HCT116 (cell line): Measurements from ENCODE around the gene DAAM1. TPM values are rescaled to one million over a fixed set of nuclear protein-coding genes. Genes with fewer than 3 reads are reported as not detected.

Experiments
- ATAC-seq: fragments of 200-7000 bp; cut with Tn5 transposase; 2 replicates; pipeline ENCODE4 v1.9.1; 2020; ENCODE audit warnings: mild to moderate bottlenecking, moderate library complexity
- BruUV-seq: library from RNA; stranded (reverse); fragments of 400-500 nt; replicated peaks from 2 replicates; lab custom pipeline; 2021; lab: Mats Ljungman, UMichigan
- CTCF ChIA-PET: fragments of 300-600 bp; sonication (Branson Sonifier 250); formaldehyde crosslinking; loops from one replicate; lab custom pipeline; 2021; ENCODE audit warnings: antibody characterized with exemption; lab: Charles Lee
- POLR2A ChIA-PET: fragments of 300-600, 350-600 bp; sonication (Branson Sonifier 250); formaldehyde crosslinking; loops from one replicate; lab custom pipeline; 2021; ENCODE audit warnings: antibody characterized with exemption; lab: Charles Lee
- RAD21 ChIA-PET, 2 experiments: fragments of 300-600 bp; sonication (Branson Sonifier 250); formaldehyde crosslinking; loops; one replicate each; lab custom pipeline; 2023; ENCODE audit warnings: low total read pairs in 2 of 2; ENCODE audit not compliant: uncharacterized antibody in 2 of 2, unreplicated experiment in 2 of 2, low non-redundant PET in 1 of 2; lab: Charles Lee
- DNase-seq: peaks from one replicate; pipeline ENCODE4 v3.0.0-alpha.2; 2010; ENCODE audit warnings: low read depth, low spot score
- H2AFZ ChIP-seq: fragments of 200-600 bp; shearing (Covaris generic), sonication (generic); 2 replicates; pipeline ENCODE4 v1.6.1; 2017; ENCODE audit warnings: low read depth, mixed run types, mixed read lengths, antibody characterized with exemption, low read length; ENCODE audit not compliant: poor library complexity, severe bottlenecking
- H3K27ac ChIP-seq: 2 replicates; pipeline ENCODE4 v1.5.1; 2012; ENCODE audit warnings: low read depth, low read length
- H3K27me3 ChIP-seq: fragments of 200-600 bp; sonication (generic); 2 replicates; pipeline ENCODE4 v1.6.1; 2016; ENCODE audit warnings: mixed run types, low read length, mixed read lengths; ENCODE audit not compliant: insufficient read depth
- H3K36me3 ChIP-seq, 2 experiments: fragments of 200-500 bp in 1 of 2; fragments of 200-600 bp in 1 of 2; sonication (Bioruptor generic) in 1 of 2; sonication (generic) in 1 of 2; 2 replicates each; pipeline versions ENCODE4 v1.5.1 to v1.6.1; 2014 to 2016; ENCODE audit warnings: low read length in 2 of 2, inconsistent platforms in 1 of 2, mixed read lengths in 1 of 2, mixed run types in 1 of 2; ENCODE audit not compliant: insufficient read depth in 2 of 2, control insufficient read depth in 1 of 2
- H3K4me1 ChIP-seq, 2 experiments: fragments of 200-600 bp in 1 of 2; sonication (generic) in 1 of 2; 2 replicates each; pipeline versions ENCODE4 v1.5.1 to v1.6.1; 2012 to 2017; ENCODE audit warnings: low read length in 2 of 2, inconsistent platforms in 1 of 2, mild to moderate bottlenecking in 1 of 2, mixed read lengths in 1 of 2, mixed run types in 1 of 2, moderate library complexity in 1 of 2; ENCODE audit not compliant: insufficient read depth in 2 of 2, control insufficient read depth in 1 of 2
- H3K4me2 ChIP-seq: fragments of 200-600 bp; sonication (generic); 2 replicates; pipeline ENCODE4 v1.6.1; 2017; ENCODE audit warnings: mixed run types, low read length, mixed read lengths
- H3K4me3 ChIP-seq, 2 experiments: fragments of 200-600 bp in 1 of 2; sonication (generic) in 1 of 2; replicated peaks in 1 of 2; 2 replicates each; pipeline ENCODE4 v1.5.1; 2011 to 2016; ENCODE audit warnings: low read length in 2 of 2, control low read depth in 1 of 2, low read depth in 1 of 2, mild to moderate bottlenecking in 1 of 2, mixed read lengths in 1 of 2, mixed run types in 1 of 2
- H3K79me2 ChIP-seq: fragments of 200-600 bp; sonication (generic); 2 replicates; pipeline ENCODE4 v1.6.1; 2017; ENCODE audit warnings: mild to moderate bottlenecking, mixed run types, low read length, moderate library complexity, mixed read lengths; ENCODE audit not compliant: insufficient read depth
- H3K9ac ChIP-seq: fragments of 200-600 bp; sonication (generic); 2 replicates; pipeline ENCODE4 v1.6.1; 2016; ENCODE audit warnings: low read length, mixed read lengths
- H3K9me2 ChIP-seq: fragments of 200-600 bp; sonication (generic), shearing (Covaris generic); 2 replicates; pipeline ENCODE4 v1.6.1; 2017; ENCODE audit warnings: mixed run types, mild to moderate bottlenecking, moderate library complexity; ENCODE audit not compliant: insufficient read depth
- H3K9me3 ChIP-seq, 2 experiments: fragments of 200-500 bp in 1 of 2; fragments of 200-600 bp in 1 of 2; sonication (Bioruptor generic) in 1 of 2; sonication (generic) in 1 of 2; 2 replicates each; pipeline ENCODE4 v1.6.1; 2014 to 2017; ENCODE audit warnings: low read length in 2 of 2, mixed read lengths in 2 of 2, inconsistent platforms in 1 of 2, low read depth in 1 of 2, mild to moderate bottlenecking in 1 of 2, mixed run types in 1 of 2, moderate library complexity in 1 of 2; ENCODE audit not compliant: control insufficient read depth in 1 of 2, insufficient read depth in 1 of 2
- H4K20me1 ChIP-seq: fragments of 200-600 bp; sonication (generic), shearing (Covaris generic); 2 replicates; pipeline ENCODE4 v1.6.1; 2017; ENCODE audit warnings: mixed run types, mild to moderate bottlenecking, moderate library complexity; ENCODE audit not compliant: insufficient read depth
- CBX3 ChIP-seq: IDR thresholded peaks from 2 replicates; pipeline ENCODE4 v1.6.1; 2012; ENCODE audit warnings: low read depth
- EZH2phosphoT487 ChIP-seq: fragments of 200-600 bp; IDR thresholded peaks from 2 replicates; pipeline ENCODE4 v1.6.1; 2018; ENCODE audit warnings: antibody characterized with exemption, borderline replicate concordance
- JUND ChIP-seq: IDR thresholded peaks from 2 replicates; pipeline ENCODE4 v1.6.1; 2012
- TCF7L2 ChIP-seq: IDR thresholded peaks from 2 replicates; pipeline ENCODE4 v1.7.0; 2011; ENCODE audit warnings: borderline replicate concordance, inconsistent platforms; ENCODE audit not compliant: insufficient read depth, insufficient read length; ENCODE audit errors: extremely low read depth
- YY1 ChIP-seq: IDR thresholded peaks from 2 replicates; pipeline ENCODE4 v1.6.1; 2011; ENCODE audit warnings: low read length, low read depth, moderate library complexity, mild to moderate bottlenecking; ENCODE audit not compliant: insufficient replicate concordance; ENCODE audit errors: extremely low read depth
- ZNF274 ChIP-seq: fragments of 200-500 bp; sonication (Bioruptor generic); IDR thresholded peaks from 2 replicates; pipeline ENCODE4 v1.6.1; 2014; ENCODE audit warnings: mild to moderate bottlenecking, low read depth, low read length, inconsistent platforms
- intact Hi-C: fragments of 100-400 bp; cut with micrococcal nuclease; formaldehyde crosslinking; loops from 2 replicates; pipeline ENCODE4 v1.10.0; 2022
- total RNA-seq: library from RNA; stranded (reverse); gene quantifications from one replicate; pipeline ENCODE4 v1.2.1, GENCODE V29; 2021; ENCODE audit not compliant: unreplicated experiment
- TF ChIP-seq, protein P1 (sequence below), 3 experiments: fragments of 200-600 bp in 1 of 3; sonication (generic) in 1 of 3; IDR thresholded peaks in 2 of 3; conservative IDR thresholded peaks in 1 of 3; 2 replicates each; pipeline ENCODE4 v1.5.1; 2012 to 2017; ENCODE audit warnings: low read depth in 2 of 3, low read length in 2 of 3, antibody characterized with exemption in 1 of 3, borderline replicate concordance in 1 of 3, control low read depth in 1 of 3, mild to moderate bottlenecking in 1 of 3, mixed read lengths in 1 of 3, mixed run types in 1 of 3, moderate library complexity in 1 of 3; ENCODE audit not compliant: insufficient read depth in 1 of 3

DAAM1 gene
- total RNA-seq, 1 experiment from 2014 or later = 10.7 TPM

- CTCF ChIA-PET = no interaction called here
- H4K20me1 ChIP-seq = no peaks in the 10 kb centered on the region
- H3K27me3 ChIP-seq = no peaks in the 10 kb centered on the region
- DNase-seq (no peak), ATAC-seq (no peak)
- TF ChIP-seq YY1 (no peak), EZH2phosphoT487 (no peak)
- H3K4me3 ChIP-seq = no peak overlapping the region
- H3K36me3 ChIP-seq = no peaks in the 10 kb centered on the region
- H3K4me2 ChIP-seq = no peak overlapping the region
- no peaks in the 10 kb centered on the region for H3K4me1 ChIP-seq
- no TSS peak for BruUV-seq
- H3K9me3 ChIP-seq = no peaks in the 10 kb centered on the region
- no peaks in the 10 kb centered on the region; the same call in 1 of the 2 replicates for H3K9me2 ChIP-seq
- intact Hi-C loops = no loop called here
- H3K9ac ChIP-seq = no peak overlapping the region
- no peak overlapping the region for H3K27ac ChIP-seq
- no peak overlapping the region for H2AFZ ChIP-seq
- RAD21 ChIA-PET = no interaction called here
- POLR2A ChIA-PET = no interaction called here
- H3K79me2 ChIP-seq = no peaks in the 10 kb centered on the region
Observed at GRCh38 chr14:59225281-59225680, 36.8 kb downstream of the DAAM1 start.

- H2AFZ ChIP-seq = no peak overlapping the region
- no peaks in the 10 kb centered on the region for H4K20me1 ChIP-seq
- POLR2A ChIA-PET = no interaction called here
- intact Hi-C loops = no loop called here
- no peak overlapping the region for H3K4me3 ChIP-seq
- H3K9ac ChIP-seq = no peak overlapping the region
- no peak overlapping the region for H3K27ac ChIP-seq
- CTCF ChIA-PET = no interaction called here
- H3K27me3 ChIP-seq = no peaks in the 10 kb centered on the region
- H3K9me2 ChIP-seq = no peaks in the 10 kb centered on the region; the same call in 1 of the 2 replicates
- ATAC-seq = no peak
- H3K4me2 ChIP-seq = no peak overlapping the region
- TF ChIP-seq ZNF274 (no peak), JUND (no peak), TCF7L2 (no peak), CBX3 (no peak)
- TF ChIP-seq, protein P1, sequence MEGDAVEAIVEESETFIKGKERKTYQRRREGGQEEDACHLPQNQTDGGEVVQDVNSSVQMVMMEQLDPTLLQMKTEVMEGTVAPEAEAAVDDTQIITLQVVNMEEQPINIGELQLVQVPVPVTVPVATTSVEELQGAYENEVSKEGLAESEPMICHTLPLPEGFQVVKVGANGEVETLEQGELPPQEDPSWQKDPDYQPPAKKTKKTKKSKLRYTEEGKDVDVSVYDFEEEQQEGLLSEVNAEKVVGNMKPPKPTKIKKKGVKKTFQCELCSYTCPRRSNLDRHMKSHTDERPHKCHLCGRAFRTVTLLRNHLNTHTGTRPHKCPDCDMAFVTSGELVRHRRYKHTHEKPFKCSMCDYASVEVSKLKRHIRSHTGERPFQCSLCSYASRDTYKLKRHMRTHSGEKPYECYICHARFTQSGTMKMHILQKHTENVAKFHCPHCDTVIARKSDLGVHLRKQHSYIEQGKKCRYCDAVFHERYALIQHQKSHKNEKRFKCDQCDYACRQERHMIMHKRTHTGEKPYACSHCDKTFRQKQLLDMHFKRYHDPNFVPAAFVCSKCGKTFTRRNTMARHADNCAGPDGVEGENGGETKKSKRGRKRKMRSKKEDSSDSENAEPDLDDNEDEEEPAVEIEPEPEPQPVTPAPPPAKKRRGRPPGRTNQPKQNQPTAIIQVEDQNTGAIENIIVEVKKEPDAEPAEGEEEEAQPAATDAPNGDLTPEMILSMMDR (IDR thresholded peaks at IDR 0.05 in 2 of 3, conservative IDR thresholded peaks at IDR 0.05 in 1 of 3; ENCODE audit: borderline replicate concordance in 1 of 3, insufficient read depth in 1 of 3, low read depth in 2 of 3, low read length in 2 of 3) = no peak
- no peaks in the 10 kb centered on the region for H3K4me1 ChIP-seq
- no TSS peak for BruUV-seq
- H3K9me3 ChIP-seq = no peaks in the 10 kb centered on the region
- H3K36me3 ChIP-seq = no peaks in the 10 kb centered on the region
- no peak for DNase-seq
- no peaks in the 10 kb centered on the region for H3K79me2 ChIP-seq
- RAD21 ChIA-PET = no interaction called here
Observed at GRCh38 chr14:59228421-59228820, 40.0 kb downstream of the DAAM1 start.
